GM12865 (cell line): Measurements from ENCODE around the gene MARK4.

Source experiments
- DNase-seq: peaks from one replicate; pipeline ENCODE4 v3.0.0; 2010; ENCODE audit warnings: low read depth
- H3K4me3 ChIP-seq: 2 replicates; pipeline ENCODE4 v1.5.1; 2011; ENCODE audit warnings: mild to moderate bottlenecking, low read depth, low read length, control low read depth
- TF ChIP-seq, protein P1 (sequence below): IDR thresholded peaks from 2 replicates; pipeline ENCODE4 v1.5.1; 2011; ENCODE audit warnings: low read length, control low read depth, low read depth, inconsistent platforms; ENCODE audit not compliant: insufficient read depth; ENCODE audit errors: missing control alignments

MARK4 gene

GRCh38 chr19:45349430-45349941, 98.4 kb downstream of the MARK4 start:
- H3K4me3 ChIP-seq = no peak overlapping the region
- TF ChIP-seq, protein P1, sequence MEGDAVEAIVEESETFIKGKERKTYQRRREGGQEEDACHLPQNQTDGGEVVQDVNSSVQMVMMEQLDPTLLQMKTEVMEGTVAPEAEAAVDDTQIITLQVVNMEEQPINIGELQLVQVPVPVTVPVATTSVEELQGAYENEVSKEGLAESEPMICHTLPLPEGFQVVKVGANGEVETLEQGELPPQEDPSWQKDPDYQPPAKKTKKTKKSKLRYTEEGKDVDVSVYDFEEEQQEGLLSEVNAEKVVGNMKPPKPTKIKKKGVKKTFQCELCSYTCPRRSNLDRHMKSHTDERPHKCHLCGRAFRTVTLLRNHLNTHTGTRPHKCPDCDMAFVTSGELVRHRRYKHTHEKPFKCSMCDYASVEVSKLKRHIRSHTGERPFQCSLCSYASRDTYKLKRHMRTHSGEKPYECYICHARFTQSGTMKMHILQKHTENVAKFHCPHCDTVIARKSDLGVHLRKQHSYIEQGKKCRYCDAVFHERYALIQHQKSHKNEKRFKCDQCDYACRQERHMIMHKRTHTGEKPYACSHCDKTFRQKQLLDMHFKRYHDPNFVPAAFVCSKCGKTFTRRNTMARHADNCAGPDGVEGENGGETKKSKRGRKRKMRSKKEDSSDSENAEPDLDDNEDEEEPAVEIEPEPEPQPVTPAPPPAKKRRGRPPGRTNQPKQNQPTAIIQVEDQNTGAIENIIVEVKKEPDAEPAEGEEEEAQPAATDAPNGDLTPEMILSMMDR = no peak
- no peak for DNase-seq

- TF ChIP-seq, protein P1 = no peak
- no peak for DNase-seq
- no peak overlapping the region for H3K4me3 ChIP-seq
Measured at GRCh38 chr19:45350477-45351058, 99.5 kb downstream of the MARK4 start.

- TF ChIP-seq, protein P1 = no peak
- no peak overlapping the region for H3K4me3 ChIP-seq
- DNase-seq = no peak
Measured at GRCh38 chr19:45351401-45351952, 100.4 kb downstream of the MARK4 start.

DNA sequence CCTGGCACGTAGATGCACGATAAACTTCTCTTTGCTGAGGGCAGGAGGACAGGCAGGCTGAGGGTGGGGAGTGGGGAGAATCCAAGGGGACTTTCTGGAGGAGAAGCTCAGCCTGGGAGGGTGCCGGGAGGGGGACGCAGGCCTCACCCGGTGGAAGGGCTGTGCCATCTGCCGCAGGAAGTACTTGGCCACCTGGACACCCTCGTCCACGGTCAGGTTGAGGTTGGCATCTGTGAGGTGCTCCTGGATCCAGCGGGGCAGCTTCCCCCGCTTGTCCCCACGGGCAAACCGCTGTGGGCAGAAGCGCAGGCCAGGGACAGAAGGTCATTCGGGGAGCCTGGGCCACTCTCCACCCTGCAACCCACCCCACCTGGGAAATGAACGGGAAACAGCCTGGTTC, 101.0 kb downstream of the MARK4 start:
- H3K4me3 ChIP-seq = no peak overlapping the region
- TF ChIP-seq, protein P1 = no peak
- no peak for DNase-seq

DNA sequence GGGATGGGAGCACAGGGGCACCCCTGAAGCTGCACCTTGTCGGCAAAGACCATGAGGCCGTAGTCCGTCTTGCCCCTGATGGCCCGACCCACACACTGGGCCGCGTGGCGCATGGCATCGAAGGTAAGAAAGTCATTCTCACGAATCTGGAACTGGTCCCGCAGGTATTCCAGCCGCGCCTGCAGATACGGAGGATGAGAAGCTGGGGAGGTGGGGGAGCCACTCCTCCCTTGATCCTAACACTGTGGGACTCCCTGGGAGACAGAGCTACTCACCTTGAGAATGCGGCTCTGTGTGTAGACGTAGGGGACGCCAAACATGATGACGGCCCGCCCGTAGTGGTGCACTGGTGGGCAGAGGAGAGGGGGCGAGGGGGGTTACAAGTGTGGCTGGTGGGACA, 101.4 kb downstream of the MARK4 start:
- no peak overlapping the region for H3K4me3 ChIP-seq
- TF ChIP-seq, protein P1 = no peak
- no peak for DNase-seq

DNA sequence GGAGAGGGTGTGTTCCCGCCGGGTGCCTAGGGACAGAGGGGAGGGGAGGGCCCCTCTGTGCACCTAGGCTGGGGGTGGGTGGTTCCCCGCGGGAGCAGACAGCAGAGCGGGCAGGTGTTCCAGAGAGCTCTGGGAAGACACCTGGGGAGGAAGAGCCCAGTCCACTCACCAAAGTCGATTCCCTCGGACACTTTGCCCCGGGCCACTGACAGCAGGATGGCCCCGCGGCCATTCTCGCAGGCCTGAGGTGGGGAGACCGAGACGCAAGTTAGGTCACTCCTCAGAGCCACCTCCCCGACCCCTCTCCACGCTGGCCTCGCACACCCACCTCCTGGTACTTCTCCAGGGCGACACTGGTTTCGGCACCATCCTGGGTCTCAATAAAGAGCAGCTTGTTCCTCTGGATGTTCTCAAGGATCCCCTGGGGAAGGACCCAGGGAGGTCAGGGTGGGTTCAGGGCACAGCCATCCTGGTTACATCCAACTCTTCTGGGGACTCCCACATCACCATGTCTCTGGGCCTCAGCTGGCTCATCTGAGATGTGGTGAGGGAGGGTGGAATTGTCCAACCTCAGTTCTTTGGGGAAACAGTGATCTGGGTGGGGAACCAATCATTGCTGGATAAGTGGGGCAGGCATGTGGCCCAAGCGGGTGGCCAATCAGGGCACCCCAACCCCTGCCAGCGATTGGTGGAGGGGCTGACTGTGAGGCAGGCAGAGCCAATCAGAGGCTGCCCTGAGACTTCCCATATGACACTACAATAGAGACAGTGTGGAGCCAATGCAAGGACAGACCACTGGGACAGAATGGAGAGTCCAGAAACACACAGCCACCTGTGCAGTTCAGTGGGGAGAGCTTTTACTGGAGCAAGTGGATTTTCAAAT, 102.1 kb downstream of the MARK4 start:
- H3K4me3 ChIP-seq = no peak overlapping the region
- TF ChIP-seq, protein P1 = no peak
- DNase-seq = no peak
